Endothelial cell of umbilical vein (primary cell): ENCODE data around the gene PROK2. TPM values are rescaled to one million over a fixed set of nuclear protein-coding genes. Genes with fewer than 3 reads are reported as not detected.

Experiments used
- BruUV-seq: library from RNA; stranded (reverse); fragments of 400-500 nt; replicated peaks from 2 replicates; lab custom pipeline; 2021; lab: Mats Ljungman, UMichigan
- CTCF ChIA-PET: fragments of 300-600, 350-600 bp; sonication (Branson Sonifier 250); formaldehyde crosslinking; loops from one replicate; lab custom pipeline; 2021; ENCODE audit warnings: antibody characterized with exemption, inconsistent platforms; lab: Charles Lee
- POLR2A ChIA-PET: fragments of 300-600, 350-600 bp; sonication (Branson Sonifier 250); formaldehyde crosslinking; loops from one replicate; lab custom pipeline; 2021; ENCODE audit warnings: antibody characterized with exemption, inconsistent platforms; lab: Charles Lee
- DNase-seq: peaks from one replicate; pipeline ENCODE4 v3.0.0-alpha.2; 2011; ENCODE audit warnings: low read depth, low spot score
- FAIRE-seq: peaks from 2 replicates; lab custom pipeline; 2011; peaks lifted over from hg19 to GRCh38; lab: Jason Lieb, UNC
- H2AFZ ChIP-seq: 2 replicates; pipeline ENCODE4 v1.6.0; 2012; ENCODE audit warnings: low read depth, low read length, control low read depth, inconsistent platforms
- H3K27ac ChIP-seq: 2 replicates; pipeline ENCODE4 v1.5.1; 2011; ENCODE audit warnings: low read depth, mild to moderate bottlenecking, control low read depth, low read length, moderate library complexity; ENCODE audit not compliant: insufficient read depth
- H3K27me3 ChIP-seq, 2 experiments: 2 replicates each; pipeline versions ENCODE4 v1.6.0 to v1.6.1; 2011; ENCODE audit warnings: low read length in 2 of 2, mixed read lengths in 1 of 2; ENCODE audit not compliant: control insufficient read depth in 2 of 2, insufficient read depth in 2 of 2
- H3K36me3 ChIP-seq, 2 experiments: 2 replicates in 1 of 2; 3 replicates in 1 of 2; pipeline ENCODE4 v1.5.1; 2011; ENCODE audit warnings: low read length in 2 of 2, mild to moderate bottlenecking in 1 of 2, moderate library complexity in 1 of 2; ENCODE audit not compliant: control insufficient read depth in 2 of 2, insufficient read depth in 2 of 2; ENCODE audit errors: extremely low read depth in 1 of 2
- H3K4me1 ChIP-seq: 3 replicates; pipeline ENCODE4 v1.5.1; 2011; ENCODE audit warnings: mild to moderate bottlenecking, low read length; ENCODE audit not compliant: control insufficient read depth, insufficient read depth; ENCODE audit errors: extremely low read depth
- H3K4me2 ChIP-seq: 2 replicates; pipeline ENCODE4 v1.6.1; 2011; ENCODE audit warnings: low read length, control low read depth, mixed read lengths; ENCODE audit not compliant: insufficient read depth
- H3K4me3 ChIP-seq, 3 experiments: fragments of 200-600 bp in 1 of 3; sonication (generic), shearing (Covaris generic) in 1 of 3; replicated peaks in 1 of 3; 2 replicates each; pipeline ENCODE4 v1.5.1; 2011 to 2016; ENCODE audit warnings: control low read depth in 3 of 3, low read length in 3 of 3, mild to moderate bottlenecking in 2 of 3, inconsistent platforms in 1 of 3, low read depth in 1 of 3, moderate library complexity in 1 of 3; ENCODE audit not compliant: insufficient read depth in 1 of 3
- H3K79me2 ChIP-seq: 2 replicates; pipeline ENCODE4 v1.6.0; 2012; ENCODE audit warnings: low read length, inconsistent platforms; ENCODE audit not compliant: control insufficient read depth, insufficient read depth
- H3K9ac ChIP-seq: replicated peaks from 2 replicates; pipeline ENCODE3; 2011; ENCODE audit warnings: low read length, control low read depth; ENCODE audit not compliant: insufficient read depth; ENCODE audit errors: extremely low read depth
- H3K9me1 ChIP-seq: replicated peaks from 3 replicates; pipeline ENCODE4 v1.6.0; 2011; ENCODE audit warnings: mild to moderate bottlenecking, low read length; ENCODE audit not compliant: control insufficient read depth, insufficient read depth; ENCODE audit errors: extremely low read depth
- H3K9me3 ChIP-seq: replicated peaks from 2 replicates; pipeline ENCODE4 v1.5.1; 2012; ENCODE audit warnings: low read length, inconsistent platforms; ENCODE audit not compliant: control insufficient read depth, insufficient read depth
- H4K20me1 ChIP-seq: replicated peaks from 2 replicates; pipeline ENCODE3; 2011; ENCODE audit warnings: mild to moderate bottlenecking, low read length; ENCODE audit not compliant: control insufficient read depth, insufficient read depth; ENCODE audit errors: extremely low read depth
- EZH2 ChIP-seq: IDR thresholded peaks from 2 replicates; pipeline ENCODE4 v1.6.1; 2012; ENCODE audit warnings: borderline replicate concordance, low read depth, mild to moderate bottlenecking, moderate library complexity, low read length, inconsistent platforms; ENCODE audit not compliant: severe bottlenecking
- FOS ChIP-seq: IDR thresholded peaks from 2 replicates; pipeline ENCODE4 v1.6.1; 2011; ENCODE audit warnings: mild to moderate bottlenecking, low read length, moderate library complexity, borderline replicate concordance; ENCODE audit not compliant: insufficient read depth
- GATA2 ChIP-seq: IDR thresholded peaks from 2 replicates; pipeline ENCODE4 v1.7.0; 2011; ENCODE audit warnings: low read depth, mild to moderate bottlenecking, moderate library complexity, mixed read lengths, low read length; ENCODE audit not compliant: insufficient read length, insufficient read depth
- JUN ChIP-seq: IDR thresholded peaks from 2 replicates; pipeline ENCODE4 v1.6.1; 2011; ENCODE audit warnings: borderline replicate concordance, low read depth; ENCODE audit not compliant: insufficient read length, insufficient read depth
- MYC ChIP-seq: IDR thresholded peaks from one replicate; pipeline ENCODE4 v1.6.1; 2011; ENCODE audit warnings: mild to moderate bottlenecking, low read depth, low read length
- POLR2A ChIP-seq: IDR thresholded peaks from 2 replicates; pipeline ENCODE4 v1.6.1; 2012; ENCODE audit warnings: low read depth, mild to moderate bottlenecking, control low read depth, low read length
- POLR2AphosphoS5 ChIP-seq: IDR thresholded peaks from 2 replicates; pipeline ENCODE4 v1.6.1; 2012; ENCODE audit warnings: low read depth, mild to moderate bottlenecking, control low read depth, low read length, moderate library complexity; ENCODE audit not compliant: insufficient read depth
- dilution Hi-C: fragments of 300-500 bp; cut with MboI; formaldehyde crosslinking; loops from one replicate; pipeline ENCODE4 v1.15.0; 2019; ENCODE audit warnings: low sequenced_read_pairs; ENCODE audit not compliant: extremely low pct_ligation_motif_present
- intact Hi-C: fragments of 100-400 bp; cut with micrococcal nuclease; formaldehyde crosslinking; loops from one replicate; pipeline ENCODE4 v1.10.0; 2022
- polyA plus RNA-seq, 4 experiments: library from polyadenylated mRNA; depleted of rRNA in 3 of 4; stranded (reverse) in 3 of 4; unstranded in 1 of 4; fragments of >200 nt; gene quantifications; 2 replicates each; pipeline versions ENCODE4 v1.2.1 to v1.2.3, GENCODE V29; 2011 to 2012; ENCODE audit warnings: missing spikeins in 1 of 4
- total RNA-seq: library from RNA; stranded (reverse); gene quantifications from 2 replicates; pipeline ENCODE4 v1.2.3, GENCODE V29; 2021
- TF ChIP-seq, protein P1 (sequence below): IDR thresholded peaks from 2 replicates; pipeline ENCODE4 v1.6.1; 2011; ENCODE audit not compliant: insufficient read depth, insufficient read length
- TF ChIP-seq, protein P2 (sequence below), 2 donors: IDR thresholded peaks; 1 replicate in 1 of 2; 2 replicates in 1 of 2; pipeline ENCODE4 v1.5.1; 2011; ENCODE audit warnings: low read length in 2 of 2, mild to moderate bottlenecking in 2 of 2, moderate library complexity in 2 of 2, control low read depth in 1 of 2, inconsistent platforms in 1 of 2, low read depth in 1 of 2; ENCODE audit not compliant: insufficient read depth in 1 of 2; ENCODE audit errors: extremely low read depth in 1 of 2

PROK2 gene
- total and polyA plus RNA-seq, 2 donors (not counting 3 experiments of a cell fraction or from before 2014, with no cell fraction given) = not detected

DNA sequence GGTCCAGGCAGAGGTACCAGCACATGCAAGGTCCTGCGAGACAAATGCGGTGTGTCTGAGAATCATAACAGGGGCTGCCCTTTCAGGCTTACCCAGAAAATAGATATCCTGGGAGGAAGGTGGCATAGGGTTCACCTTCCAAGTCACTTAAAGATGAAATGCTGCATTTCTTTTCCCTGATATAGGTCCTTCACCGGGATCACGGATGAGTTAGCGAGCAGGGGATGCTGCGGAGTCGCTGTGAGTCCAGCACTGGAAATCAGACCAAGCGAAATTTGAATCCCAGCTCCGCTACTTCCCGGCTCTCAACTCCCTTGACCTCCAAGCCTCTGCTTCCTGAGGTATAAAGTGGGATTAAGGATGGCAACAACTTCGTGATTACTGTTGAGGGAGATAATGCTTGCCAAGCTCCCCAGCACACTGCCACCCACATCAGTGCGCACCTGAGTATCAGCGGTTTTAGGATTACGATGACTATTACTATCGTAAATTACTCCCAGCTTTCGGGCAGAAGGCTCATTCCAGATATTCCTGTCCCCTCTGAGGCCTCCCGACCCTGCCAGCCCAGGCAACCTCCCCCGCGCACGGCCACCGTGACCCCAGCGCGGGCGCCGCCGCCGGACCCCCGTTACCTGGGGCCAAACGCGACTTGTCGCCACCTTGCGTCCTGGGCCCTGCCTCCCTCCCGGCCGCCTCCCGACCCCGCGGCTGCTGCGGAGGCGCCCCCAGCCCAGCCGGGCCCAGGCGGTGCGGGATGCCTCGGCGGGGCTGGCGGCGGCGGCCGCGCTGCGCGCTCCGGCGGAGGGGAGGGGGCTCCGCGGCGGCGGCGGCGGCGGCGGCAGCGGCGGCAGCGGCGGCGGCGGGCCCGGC is 31.9 kb downstream of the PROK2 start:
- H3K4me3 ChIP-seq = no peak overlapping the region
- no peak overlapping the region for H3K4me2 ChIP-seq
- no TSS peak for BruUV-seq
- H3K9me3 ChIP-seq = no peaks in the 10 kb centered on the region
- H3K27me3 ChIP-seq = peaks cover 39 to 56% of the 10 kb centered on the region in 2 experiments
- H3K9me1 ChIP-seq = no peaks in the 10 kb centered on the region
- POLR2A ChIA-PET = no interaction called here
- no peaks in the 10 kb centered on the region for H4K20me1 ChIP-seq
- no peak overlapping the region for H3K9ac ChIP-seq
- DNase-seq = no peak
- FAIRE-seq = no peak
- no peak overlapping the region for H2AFZ ChIP-seq
- CTCF ChIA-PET = no interaction called here
- intact Hi-C loops (no loop called here), dilution Hi-C loops (no loop called here)
- peaks cover 4% of the 10 kb centered on the region for H3K4me1 ChIP-seq
- H3K36me3 ChIP-seq = no peaks in the 10 kb centered on the region
- no peak overlapping the region for H3K27ac ChIP-seq
- H3K79me2 ChIP-seq = no peaks in the 10 kb centered on the region
- TF ChIP-seq GATA2 (no peak), EZH2 (peak; percentile 49), POLR2AphosphoS5 (no peak), FOS (no peak)

DNA sequence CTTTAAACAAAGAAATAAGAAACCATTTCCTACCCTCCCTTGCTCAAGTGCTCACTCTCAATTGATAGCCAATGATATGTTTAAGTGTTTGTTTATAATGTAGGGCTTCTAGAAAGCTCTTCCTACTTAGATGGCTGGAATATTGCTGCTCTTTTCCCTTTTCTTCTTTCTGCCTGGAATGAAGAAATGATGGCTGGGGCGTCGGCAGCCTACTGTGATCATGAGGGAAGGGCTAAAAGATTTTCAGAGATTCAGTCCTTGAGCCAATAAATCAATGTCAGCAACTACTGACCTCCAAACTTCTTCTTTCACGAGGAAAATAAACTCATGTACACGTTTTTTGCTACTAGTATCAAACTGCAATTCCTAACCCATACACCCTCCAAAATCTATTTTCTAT is 33.3 kb downstream of the PROK2 start:
- Histone ChIP-seq H3K4me3 (no peak overlapping the region), H3K4me2 (no peak overlapping the region), H3K9ac (no peak overlapping the region), H3K27me3 (peaks cover 35 to 52% of the 10 kb centered on the region in 2 experiments), H3K79me2 (no peaks in the 10 kb centered on the region), H4K20me1 (no peaks in the 10 kb centered on the region), H3K27ac (no peak overlapping the region), H3K9me1 (no peaks in the 10 kb centered on the region), H2AFZ (no peak overlapping the region), H3K4me1 (peaks cover 4% of the 10 kb centered on the region), H3K9me3 (no peaks in the 10 kb centered on the region), H3K36me3 (no peaks in the 10 kb centered on the region)
- intact Hi-C loops (no loop called here), dilution Hi-C loops (no loop called here)
- DNase-seq (no peak), FAIRE-seq (no peak)
- BruUV-seq = no TSS peak
- ChIA-PET CTCF (no interaction called here), POLR2A (no interaction called here)
- TF ChIP-seq POLR2A = no peak
- TF ChIP-seq, protein P1, sequence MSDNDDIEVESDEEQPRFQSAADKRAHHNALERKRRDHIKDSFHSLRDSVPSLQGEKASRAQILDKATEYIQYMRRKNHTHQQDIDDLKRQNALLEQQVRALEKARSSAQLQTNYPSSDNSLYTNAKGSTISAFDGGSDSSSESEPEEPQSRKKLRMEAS = no peak
- no peak for TF ChIP-seq POLR2AphosphoS5
- TF ChIP-seq GATA2 = no peak
- TF ChIP-seq, protein P2, sequence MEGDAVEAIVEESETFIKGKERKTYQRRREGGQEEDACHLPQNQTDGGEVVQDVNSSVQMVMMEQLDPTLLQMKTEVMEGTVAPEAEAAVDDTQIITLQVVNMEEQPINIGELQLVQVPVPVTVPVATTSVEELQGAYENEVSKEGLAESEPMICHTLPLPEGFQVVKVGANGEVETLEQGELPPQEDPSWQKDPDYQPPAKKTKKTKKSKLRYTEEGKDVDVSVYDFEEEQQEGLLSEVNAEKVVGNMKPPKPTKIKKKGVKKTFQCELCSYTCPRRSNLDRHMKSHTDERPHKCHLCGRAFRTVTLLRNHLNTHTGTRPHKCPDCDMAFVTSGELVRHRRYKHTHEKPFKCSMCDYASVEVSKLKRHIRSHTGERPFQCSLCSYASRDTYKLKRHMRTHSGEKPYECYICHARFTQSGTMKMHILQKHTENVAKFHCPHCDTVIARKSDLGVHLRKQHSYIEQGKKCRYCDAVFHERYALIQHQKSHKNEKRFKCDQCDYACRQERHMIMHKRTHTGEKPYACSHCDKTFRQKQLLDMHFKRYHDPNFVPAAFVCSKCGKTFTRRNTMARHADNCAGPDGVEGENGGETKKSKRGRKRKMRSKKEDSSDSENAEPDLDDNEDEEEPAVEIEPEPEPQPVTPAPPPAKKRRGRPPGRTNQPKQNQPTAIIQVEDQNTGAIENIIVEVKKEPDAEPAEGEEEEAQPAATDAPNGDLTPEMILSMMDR (IDR thresholded peaks at IDR 0.05; ENCODE audit: extremely low read depth in 1 of 2, insufficient read depth in 1 of 2, low read depth in 1 of 2, low read length in 2 of 2) = no peak
- no peak for TF ChIP-seq JUN
- no peak for TF ChIP-seq EZH2
- TF ChIP-seq FOS = no peak
- TF ChIP-seq MYC = no peak
